Thyroid gland (tissue), 4 donors: ENCODE measurements around the gene PHKG2. TPM values are rescaled to one million over a fixed set of nuclear protein-coding genes. Genes with fewer than 3 reads are reported as not detected.

ENCODE experiments used
- DNase-seq, 2 donors: peaks; one replicate each; pipeline ENCODE4 v3.0.0-alpha.2; 2019
- H3K27ac ChIP-seq, 3 donors: fragments of 200-600 bp; sonication (generic); 1 replicate in 2 of 3; 2 replicates in 1 of 3; pipeline ENCODE4 v1.5.1; 2016 to 2019; ENCODE audit warnings: mild to moderate bottlenecking in 1 of 3, moderate library complexity in 1 of 3
- H3K27me3 ChIP-seq: fragments of 200-600 bp; sonication (generic); one replicate; pipeline ENCODE4 v1.5.1; 2019
- H3K36me3 ChIP-seq, 2 donors: fragments of 200-600 bp; sonication (generic); one replicate each; pipeline ENCODE4 v1.5.1; 2016 to 2019
- H3K4me1 ChIP-seq, 2 donors: fragments of 200-600 bp; sonication (generic); one replicate each; pipeline ENCODE4 v1.5.1; 2017 to 2019
- H3K4me3 ChIP-seq, 3 donors: fragments of 200-600 bp; sonication (generic); replicated peaks in 1 of 3; 1 replicate in 2 of 3; 2 replicates in 1 of 3; pipeline ENCODE4 v1.5.1; 2016; ENCODE audit warnings: mild to moderate bottlenecking in 1 of 3
- H3K9me3 ChIP-seq: fragments of 200-600 bp; sonication (generic); one replicate; pipeline ENCODE4 v1.5.1; 2017
- CTCF ChIP-seq, 6 experiments: fragments of 200-600 bp in 3 of 6; fragments of 450-650 bp in 3 of 6; sonication (generic) in 3 of 6; IDR thresholded peaks; one replicate each; pipeline ENCODE4 v1.5.1; 2016 to 2019; ENCODE audit warnings: antibody characterized with exemption in 6 of 6, mild to moderate bottlenecking in 2 of 6, inconsistent platforms in 1 of 6, moderate library complexity in 1 of 6
- POLR2A ChIP-seq, 2 donors: fragments of 450-650 bp; IDR thresholded peaks; one replicate each; pipeline ENCODE4 v1.6.1; 2017; ENCODE audit warnings: antibody characterized with exemption in 2 of 2, mild to moderate bottlenecking in 2 of 2, moderate library complexity in 1 of 2
- WGBS, 2 donors: methylation state at CpG; one replicate each; pipeline ENCODE4 v1.1.5; 2017; 5-methylcytosine and 5-hydroxymethylcytosine counted together
- intact Hi-C: fragments of 100-400 bp; cut with DNase I; formaldehyde crosslinking; loops from one replicate; pipeline ENCODE4 v1.15.1; 2023
- total RNA-seq, 4 donors: library from RNA; depleted of rRNA; stranded (reverse); fragments of >200 nt; gene quantifications; one replicate each; pipeline ENCODE4 v1.2.3, GENCODE V29; 2016

PHKG2 gene
- total RNA-seq, 4 donors from 2014 or later: 28.1 to 52.8 (median 42.3) TPM

- no peaks in the 10 kb centered on the region for H3K9me3 ChIP-seq
- TF ChIP-seq CTCF (IDR thresholded peaks at IDR 0.05) (no peak), POLR2A (IDR thresholded peaks at IDR 0.05) (no peak)
- DNase-seq: no peak
- peaks cover 25 to 34% of the 10 kb centered on the region in 2 donors for H3K4me1 ChIP-seq
- H3K36me3 ChIP-seq: peaks cover 60 to 61% of the 10 kb centered on the region in 2 donors
- H3K27ac ChIP-seq: peak overlapping the region in 1 of 3 donors; percentile 95
- intact Hi-C loops: no loop called here
- 93% methylated on average over 21 to 25 of the region's 25 CpGs for WGBS, 2 donors
- no peaks in the 10 kb centered on the region for H3K27me3 ChIP-seq
- H3K4me3 ChIP-seq: no peak overlapping the region
These were observed 10.2 kb upstream of the PHKG2 start for GRCh38 chr16:30737794-30738648.

GRCh38 chr16:30738984-30739951 is 9.0 kb upstream of the PHKG2 start:
- Histone ChIP-seq H3K36me3 (peaks cover 52 to 53% of the 10 kb centered on the region in 2 donors), H3K27me3 (no peaks in the 10 kb centered on the region), H3K9me3 (no peaks in the 10 kb centered on the region), H3K4me1 (peaks cover 25 to 34% of the 10 kb centered on the region in 2 donors), H3K4me3 (no peak overlapping the region), H3K27ac (peak overlapping the region; percentile 58 to 95 (median 84))
- DNase-seq: no peak
- intact Hi-C loops: no loop called here
- WGBS, 2 donors: 82 to 91% methylated on average over 20 to 37 of the region's 37 CpGs
- TF ChIP-seq POLR2A (IDR thresholded peaks at IDR 0.05): no peak
- no peak for TF ChIP-seq CTCF (IDR thresholded peaks at IDR 0.05)

GRCh38 chr16:30740364-30741251 is 7.6 kb upstream of the PHKG2 start:
- intact Hi-C loops: no loop called here
- Histone ChIP-seq H3K4me1 (peaks cover 25 to 34% of the 10 kb centered on the region in 2 donors), H3K4me3 (no peak overlapping the region), H3K27me3 (no peaks in the 10 kb centered on the region), H3K9me3 (no peaks in the 10 kb centered on the region), H3K27ac (peak overlapping the region; percentile 93 to 95 (median 94)), H3K36me3 (peaks cover 44 to 46% of the 10 kb centered on the region in 2 donors)
- DNase-seq: peak; percentile 99
- no peak for TF ChIP-seq CTCF (IDR thresholded peaks at IDR 0.05)
- TF ChIP-seq POLR2A (IDR thresholded peaks at IDR 0.05): peak in 1 of 2 donors; percentile 70
- WGBS, 2 donors: 17 to 21% methylated on average over 8 of the region's 8 CpGs

- peak in 1 of 2 donors; percentile 71 for TF ChIP-seq POLR2A (IDR thresholded peaks at IDR 0.05)
- peak in 1 of 6 experiments; percentile 8 for TF ChIP-seq CTCF (IDR thresholded peaks at IDR 0.05)
- Histone ChIP-seq H3K4me3 (no peak overlapping the region), H3K4me1 (peaks cover 25 to 34% of the 10 kb centered on the region in 2 donors), H3K27ac (peak overlapping the region; percentile 93 to 95 (median 94)), H3K36me3 (peaks cover 35 to 37% of the 10 kb centered on the region in 2 donors), H3K9me3 (no peaks in the 10 kb centered on the region), H3K27me3 (no peaks in the 10 kb centered on the region)
- peak; percentile 89 to 90 for DNase-seq
- intact Hi-C loops: no loop called here
- 60 to 71% methylated on average over 5 to 6 of the region's 6 CpGs for WGBS, 2 donors
These were observed 6.7 kb upstream of the PHKG2 start for GRCh38 chr16:30741461-30741914.
